T-helper 17 cell (primary cell): ENCODE data around the gene SIPA1. TPM values are rescaled to one million over a fixed set of nuclear protein-coding genes. Genes with fewer than 3 reads are reported as not detected.
A peak's percentile ranks its signal among the peaks of the same experiment; 100 is the strongest.

ENCODE experiments used
- ATAC-seq: fragments of 150-1000 bp; cut with Tn5 transposase; 2 replicates; pipeline ENCODE4 v1.10.0; 2021; ENCODE audit warnings: mild to moderate bottlenecking, moderate library complexity
- DNase-seq, 3 donors: peaks; one replicate each; pipeline versions ENCODE4 v3.0.0 to v3.0.0-alpha.2; 2020 to 2021
- H3K9me3 ChIP-seq: one replicate; pipeline ENCODE4 v1.7.0; 2013; ENCODE audit warnings: low read length, mild to moderate bottlenecking; ENCODE audit not compliant: control insufficient read depth, poor library complexity, severe bottlenecking
- H3K27ac Mint-ChIP-seq: one replicate; pipeline ENCODE4 v1.8.0; 2022; ENCODE audit warnings: mild to moderate bottlenecking, moderate library complexity, mixed read lengths
- H3K27me3 Mint-ChIP-seq: one replicate; pipeline ENCODE4 v1.8.0; 2022; ENCODE audit warnings: mixed read lengths
- H3K36me3 Mint-ChIP-seq: one replicate; pipeline ENCODE4 v1.8.0; 2022; ENCODE audit warnings: low read depth, mixed read lengths
- H3K4me1 Mint-ChIP-seq: one replicate; pipeline ENCODE4 v1.8.0; 2022; ENCODE audit warnings: mild to moderate bottlenecking, mixed read lengths
- H3K4me3 Mint-ChIP-seq: one replicate; pipeline ENCODE4 v1.8.0; 2022; ENCODE audit warnings: mild to moderate bottlenecking, moderate library complexity, mixed read lengths
- total RNA-seq, 4 donors: library from RNA in 2 of 4; stranded (reverse) in 2 of 4; gene quantifications; one replicate each; pipeline ENCODE4 v1.2.3 and lab custom pipeline; 2022 to 2026

SIPA1 gene
- 100 to 1,000 TPM; 142 to 182 TPM for total RNA-seq
- 70.1 to 87.4 reads per million in 2 donors for total RNA-seq (lab: John Stamatoyannopoulos, UW)

GRCh38 chr11:65637794-65638419, at the start of gene SIPA1:
Gene SIPA1 (plus strand): TSS chr11:65638101. CDS start chr11:65640922, 2,821 bp downstream.
- peak within 1 kb of the TSS; percentile 94 for H3K27ac Mint-ChIP-seq
- DNase-seq (peak; percentile 58 to 80 (median 77)), ATAC-seq (peak; percentile 54)
- peak within 1 kb of the TSS; percentile 95 for H3K4me3 Mint-ChIP-seq
- H3K36me3 Mint-ChIP-seq: no peaks in the 10 kb centered on the region
- H3K27me3 Mint-ChIP-seq: no peaks in the 10 kb centered on the region
- H3K4me1 Mint-ChIP-seq: peaks cover 39% of the 10 kb centered on the region
- H3K9me3 ChIP-seq: no peaks in the 10 kb centered on the region

GRCh38 chr11:65588199-65589054, 49.5 kb upstream of the SIPA1 start:
- H3K4me1 Mint-ChIP-seq: peaks cover 23% of the 10 kb centered on the region
- H3K27ac Mint-ChIP-seq: peak overlapping the region; percentile 87
- no peaks in the 10 kb centered on the region for H3K27me3 Mint-ChIP-seq
- DNase-seq (peak; percentile 54 to 68 (median 66)), ATAC-seq (peak; percentile 90)
- peaks cover under 1% of the 10 kb centered on the region for H3K36me3 Mint-ChIP-seq
- no peaks in the 10 kb centered on the region for H3K9me3 ChIP-seq
- peak overlapping the region; percentile 70 for H3K4me3 Mint-ChIP-seq

GRCh38 chr11:65589444-65590239, 48.3 kb upstream of the SIPA1 start:
- Mint-ChIP-seq H3K27me3 (no peaks in the 10 kb centered on the region), H3K4me1 (peaks cover 21% of the 10 kb centered on the region), H3K36me3 (no peaks in the 10 kb centered on the region), H3K4me3 (no peak overlapping the region), H3K27ac (no peak overlapping the region)
- no peaks in the 10 kb centered on the region for H3K9me3 ChIP-seq
- ATAC-seq (peak; percentile 57), DNase-seq (no peak)

- Mint-ChIP-seq H3K4me3 (no peak overlapping the region), H3K4me1 (peaks cover 27% of the 10 kb centered on the region), H3K27ac (no peak overlapping the region), H3K36me3 (no peaks in the 10 kb centered on the region), H3K27me3 (no peaks in the 10 kb centered on the region)
- no peaks in the 10 kb centered on the region for H3K9me3 ChIP-seq
- no peak for DNase-seq
- ATAC-seq: no peak
Observed at GRCh38 chr11:65590240-65590738, 47.6 kb upstream of the SIPA1 start.

GRCh38 chr11:65591939-65592857, 45.7 kb upstream of the SIPA1 start:
- Mint-ChIP-seq H3K4me3 (no peak overlapping the region), H3K36me3 (no peaks in the 10 kb centered on the region), H3K27me3 (no peaks in the 10 kb centered on the region), H3K4me1 (peaks cover 26% of the 10 kb centered on the region), H3K27ac (no peak overlapping the region)
- DNase-seq (no peak), ATAC-seq (no peak)
- no peaks in the 10 kb centered on the region for H3K9me3 ChIP-seq

GRCh38 chr11:65592858-65593517, 44.9 kb upstream of the SIPA1 start:
- Mint-ChIP-seq H3K27ac (no peak overlapping the region), H3K27me3 (no peaks in the 10 kb centered on the region), H3K4me1 (peaks cover 21% of the 10 kb centered on the region), H3K4me3 (no peak overlapping the region), H3K36me3 (no peaks in the 10 kb centered on the region)
- H3K9me3 ChIP-seq: no peaks in the 10 kb centered on the region
- no peak for DNase-seq
- no peak for ATAC-seq

GRCh38 chr11:65593518-65594414, 44.1 kb upstream of the SIPA1 start:
- Mint-ChIP-seq H3K4me1 (peaks cover 14% of the 10 kb centered on the region), H3K27me3 (no peaks in the 10 kb centered on the region), H3K27ac (peak overlapping the region; percentile 6), H3K36me3 (no peaks in the 10 kb centered on the region), H3K4me3 (no peak overlapping the region)
- H3K9me3 ChIP-seq: no peaks in the 10 kb centered on the region
- DNase-seq (no peak), ATAC-seq (peak; percentile 46)

- Mint-ChIP-seq H3K27me3 (no peaks in the 10 kb centered on the region), H3K4me3 (no peak overlapping the region), H3K4me1 (peaks cover 10% of the 10 kb centered on the region), H3K27ac (peak overlapping the region; percentile 86), H3K36me3 (no peaks in the 10 kb centered on the region)
- ATAC-seq (peak; percentile 31), DNase-seq (no peak)
- H3K9me3 ChIP-seq: no peaks in the 10 kb centered on the region
Observed at GRCh38 chr11:65595131-65595530, 42.8 kb upstream of the SIPA1 start.

GRCh38 chr11:65595543-65596281, 42.2 kb upstream of the SIPA1 start, which contains the start of gene KCNK7:
Gene KCNK7 (minus strand): TSS chr11:65595800. CDS start chr11:65595772, 28 bp downstream.
- ATAC-seq (peak; percentile 18), DNase-seq (no peak)
- Mint-ChIP-seq H3K36me3 (no peaks in the 10 kb centered on the region), H3K27me3 (no peaks in the 10 kb centered on the region), H3K27ac (peak within 1 kb of the TSS; percentile 86), H3K4me3 (peak within 1 kb of the TSS; percentile 55), H3K4me1 (peaks cover 10% of the 10 kb centered on the region)
- no peaks in the 10 kb centered on the region for H3K9me3 ChIP-seq

GRCh38 chr11:65596520-65596919, 41.4 kb upstream of the SIPA1 start:
- Mint-ChIP-seq H3K36me3 (no peaks in the 10 kb centered on the region), H3K4me1 (peaks cover 10% of the 10 kb centered on the region), H3K27me3 (no peaks in the 10 kb centered on the region), H3K27ac (peak overlapping the region; percentile 56), H3K4me3 (no peak overlapping the region)
- H3K9me3 ChIP-seq: no peaks in the 10 kb centered on the region
- DNase-seq (no peak), ATAC-seq (no peak)
